ENCODE results near the gene NUBPL.
"Not testable (repeated sequence)": the region's sequence is repeated elsewhere in the genome, so short reads cannot be mapped to it uniquely, and the experiment has no call there.

Gene NUBPL

DNA sequence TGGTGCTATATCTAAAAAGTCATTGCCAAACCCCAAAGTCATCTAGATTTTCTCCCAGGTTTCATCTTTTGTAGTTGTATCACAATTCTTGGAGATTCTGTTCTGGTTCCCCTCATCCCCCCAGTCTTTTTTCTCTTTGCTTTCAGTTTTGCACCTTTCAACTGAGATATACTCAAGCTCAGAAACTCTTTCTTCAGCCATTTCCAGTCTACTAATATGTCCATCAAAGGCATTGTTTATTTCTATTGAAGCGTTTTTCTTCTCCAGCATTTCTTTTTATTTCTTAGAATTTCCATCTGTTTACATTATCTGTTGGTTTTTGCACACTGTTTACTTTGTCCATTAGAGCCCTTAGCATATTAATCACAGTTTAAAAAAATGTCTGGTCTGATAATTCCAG lies 179.5 kb downstream of the NUBPL start:
- no peak for TF ChIP-seq CTCF (IDR thresholded peaks at IDR 0.05; ENCODE audit: insufficient read depth, low read length, poor library complexity, severe bottlenecking)
- no peak overlapping the region for H3K4me3 ChIP-seq (replicated peaks; ENCODE audit: low read depth, low read length)
- DNase-seq (ENCODE audit: extremely low read depth, insufficient read length), result no peak
- H3K27me3 ChIP-seq (replicated peaks; ENCODE audit: control insufficient read depth, insufficient read depth, low read length), result no peaks in the 10 kb centered on the region
- no peaks in the 10 kb centered on the region for H3K36me3 ChIP-seq (ENCODE audit: control insufficient read depth, insufficient read depth, low read length)

- Histone ChIP-seq H3K4me3 (replicated peaks; ENCODE audit: low read depth, low read length) (no peak overlapping the region), H3K36me3 (ENCODE audit: control insufficient read depth, insufficient read depth, low read length) (no peaks in the 10 kb centered on the region), H3K27me3 (replicated peaks; ENCODE audit: control insufficient read depth, insufficient read depth, low read length) (no peaks in the 10 kb centered on the region)
- DNase-seq (ENCODE audit: extremely low read depth, insufficient read length), result no peak
- no peak for TF ChIP-seq CTCF (IDR thresholded peaks at IDR 0.05; ENCODE audit: insufficient read depth, low read length, poor library complexity, severe bottlenecking)
These were observed 184.5 kb downstream of the NUBPL start for GRCh38 chr14:31745741-31746140.

GRCh38 chr14:31746326-31746725 lies 185.1 kb downstream of the NUBPL start:
- DNase-seq (ENCODE audit: extremely low read depth, insufficient read length), result no peak
- Histone ChIP-seq H3K4me3 (replicated peaks; ENCODE audit: low read depth, low read length) (no peak overlapping the region), H3K36me3 (ENCODE audit: control insufficient read depth, insufficient read depth, low read length) (no peaks in the 10 kb centered on the region; the same call in 1 of the 2 replicates), H3K27me3 (replicated peaks; ENCODE audit: control insufficient read depth, insufficient read depth, low read length) (no peaks in the 10 kb centered on the region)
- no peak for TF ChIP-seq CTCF (IDR thresholded peaks at IDR 0.05; ENCODE audit: insufficient read depth, low read length, poor library complexity, severe bottlenecking)

DNA sequence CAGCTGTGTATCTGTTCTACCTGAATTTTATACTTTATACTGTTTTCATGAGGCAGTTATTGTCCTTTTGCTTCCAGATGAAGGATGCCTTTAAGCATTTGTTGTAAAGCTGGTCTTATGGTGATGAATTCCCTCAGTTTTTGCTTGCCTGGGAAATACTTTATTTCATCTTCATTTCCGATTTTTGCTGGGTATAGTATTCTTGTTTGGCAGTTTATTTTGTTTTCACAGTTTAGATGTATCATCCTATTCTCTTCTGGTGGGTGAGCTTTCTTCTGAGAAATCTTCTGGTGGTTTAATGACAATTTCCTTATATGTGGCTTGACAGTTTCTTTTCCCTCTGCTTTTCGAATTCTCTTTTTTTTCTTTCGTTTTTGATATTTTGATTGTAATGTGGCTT lies 188.1 kb downstream of the NUBPL start:
- no peak for DNase-seq (ENCODE audit: extremely low read depth, insufficient read length)
- TF ChIP-seq CTCF (IDR thresholded peaks at IDR 0.05; ENCODE audit: insufficient read depth, low read length, poor library complexity, severe bottlenecking), result no peak
- Histone ChIP-seq H3K36me3 (ENCODE audit: control insufficient read depth, insufficient read depth, low read length) (no peaks in the 10 kb centered on the region; the same call in 1 of the 2 replicates), H3K4me3 (replicated peaks; ENCODE audit: low read depth, low read length) (no peak overlapping the region), H3K27me3 (replicated peaks; ENCODE audit: control insufficient read depth, insufficient read depth, low read length) (no peaks in the 10 kb centered on the region)

DNA sequence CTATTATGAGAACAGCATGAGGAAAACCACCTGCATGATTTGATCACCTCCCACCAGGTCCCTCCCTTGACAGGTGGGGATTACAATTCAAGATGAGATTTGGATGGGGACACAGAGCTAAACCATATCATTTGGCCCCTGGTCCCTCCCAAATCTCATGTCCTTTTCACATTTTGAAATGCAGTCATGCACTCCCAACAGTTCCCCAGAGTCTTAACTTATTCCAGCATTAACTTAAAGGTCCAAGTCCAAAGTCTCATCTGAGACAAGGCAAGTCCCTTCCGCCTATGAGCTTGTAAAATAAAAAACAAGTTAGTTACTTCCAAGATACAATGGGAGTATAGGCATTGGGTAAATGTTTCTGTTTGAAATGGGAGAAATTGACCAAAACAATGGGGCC lies 189.8 kb downstream of the NUBPL start:
- DNase-seq (ENCODE audit: extremely low read depth, insufficient read length); H3K27me3 ChIP-seq (replicated peaks; ENCODE audit: control insufficient read depth, insufficient read depth, low read length); H3K36me3 ChIP-seq (ENCODE audit: control insufficient read depth, insufficient read depth, low read length): not testable (repeated sequence)

DNA sequence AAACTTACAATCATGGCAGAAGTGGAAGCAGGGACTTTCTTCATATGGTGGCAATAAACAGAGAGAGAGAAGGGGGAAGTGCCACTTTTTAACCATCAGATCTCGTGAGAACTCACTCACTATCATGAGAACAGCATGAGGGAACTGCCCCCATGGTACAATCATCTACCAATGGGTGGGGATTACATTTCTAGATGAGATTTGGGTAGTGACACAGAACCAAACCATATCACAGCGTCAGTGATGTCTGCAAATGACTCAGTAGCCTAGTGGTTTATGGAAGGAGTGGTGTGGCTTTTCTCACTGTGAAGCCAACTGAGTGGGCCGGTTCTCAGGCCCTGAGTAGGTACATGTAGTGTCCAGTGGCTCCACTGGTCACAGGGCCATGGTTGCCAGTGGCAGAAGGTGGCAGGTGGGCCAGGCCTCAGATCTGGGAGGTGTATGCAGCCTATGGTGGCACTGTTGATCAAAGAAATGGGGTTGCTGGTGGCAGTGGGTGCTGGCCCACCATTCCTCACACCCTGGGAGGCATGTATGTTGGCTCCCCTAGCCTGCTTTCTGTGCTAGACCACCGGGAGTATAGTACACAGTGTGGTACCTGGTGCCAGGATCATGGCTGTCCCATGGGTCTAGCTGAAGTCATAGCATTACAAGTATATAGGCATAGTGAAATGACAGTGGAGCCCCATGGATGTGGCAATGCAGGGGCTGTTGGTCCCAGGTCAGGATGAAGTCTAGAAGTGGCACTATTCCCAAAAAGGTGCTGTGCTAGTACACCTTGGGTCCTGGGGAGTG lies 191.9 kb downstream of the NUBPL start:
- Histone ChIP-seq H3K27me3 (replicated peaks; ENCODE audit: control insufficient read depth, insufficient read depth, low read length) (no peaks in the 10 kb centered on the region), H3K36me3 (ENCODE audit: control insufficient read depth, insufficient read depth, low read length) (no peaks in the 10 kb centered on the region; the same call in 1 of the 2 replicates), H3K4me3 (replicated peaks; ENCODE audit: low read depth, low read length) (no peak overlapping the region)
- no peak for TF ChIP-seq CTCF (IDR thresholded peaks at IDR 0.05; ENCODE audit: insufficient read depth, low read length, poor library complexity, severe bottlenecking)
- peak; percentile 3 for DNase-seq (ENCODE audit: extremely low read depth, insufficient read length)

More for the DNA sequence above, 189.8 kb downstream of the NUBPL start:
- H3K4me3 ChIP-seq (replicated peaks; ENCODE audit: low read depth, low read length), result not testable (repeated sequence)
